GM18498 (cell line): ENCODE results near the gene TIMP4.

Experiments used
- ATAC-seq: cut with Tn5 transposase; IDR thresholded peaks from one replicate; pipeline ENCODE4 v1.9.1; 2021; ENCODE audit warnings: mild to moderate bottlenecking, moderate library complexity; ENCODE audit not compliant: unreplicated experiment

The TIMP4 gene

GRCh38 chr3:12107071-12107713 lies 51.5 kb downstream of the TIMP4 start:
- ATAC-seq = no peak
